Gastroesophageal sphincter (tissue), 3 donors: Measurements from ENCODE around the gene NGB.

ENCODE experiments used
- CTCF ChIP-seq, 4 experiments: fragments of 200-600 bp in 2 of 4; fragments of 450-650 bp in 2 of 4; sonication (generic) in 1 of 4; IDR thresholded peaks; one replicate each; pipeline ENCODE4 v1.5.1; 2017 to 2019; ENCODE audit warnings: antibody characterized with exemption in 4 of 4, mild to moderate bottlenecking in 2 of 4, moderate library complexity in 2 of 4
- EP300 ChIP-seq: sonication (generic); formaldehyde crosslinking; IDR thresholded peaks from one replicate; pipeline ENCODE4 v1.6.1; 2017; ENCODE audit warnings: antibody characterized with exemption, mild to moderate bottlenecking
- POLR2A ChIP-seq, 2 donors: fragments of 450-650 bp; IDR thresholded peaks; one replicate each; pipeline ENCODE4 v1.6.1; 2017; ENCODE audit warnings: antibody characterized with exemption in 2 of 2, mild to moderate bottlenecking in 2 of 2, moderate library complexity in 1 of 2
- POLR2AphosphoS5 ChIP-seq: sonication (generic); formaldehyde crosslinking; IDR thresholded peaks from one replicate; pipeline ENCODE4 v1.6.1; 2017; ENCODE audit warnings: antibody characterized with exemption

- TF ChIP-seq POLR2A (IDR thresholded peaks at IDR 0.05): no peak
- TF ChIP-seq CTCF (IDR thresholded peaks at IDR 0.05): no peak
- TF ChIP-seq POLR2AphosphoS5: no peak
- no peak for TF ChIP-seq EP300
These were observed 39.3 kb downstream of the NGB start for GRCh38 chr14:77231721-77232120.
